OCI-LY1 (cell line): ENCODE measurements around the gene DEAF1.

Experiments used
- CTCF ChIP-seq: fragments of 200-600 bp; sonication (generic), shearing (Covaris generic); IDR thresholded peaks from 2 replicates; pipeline ENCODE4 v1.5.1; 2017; ENCODE audit warnings: mild to moderate bottlenecking, antibody characterized with exemption, low read length, moderate library complexity, mixed read lengths
- EZH2 ChIP-seq: fragments of 200-600 bp; sonication (generic), shearing (Covaris generic); IDR thresholded peaks from 2 replicates; pipeline ENCODE4 v1.8.0; 2017; ENCODE audit warnings: borderline replicate concordance, mixed run types, mild to moderate bottlenecking, antibody characterized with exemption, low read length, moderate library complexity, mixed read lengths

- TF ChIP-seq EZH2 (no peak), CTCF (no peak)
Measured at GRCh38 chr11:722346-722811, 27.4 kb upstream of the DEAF1 start.
